ENCODE data around the gene ELK1. TPM values are rescaled to one million over a fixed set of nuclear protein-coding genes. Genes with fewer than 3 reads are reported as not detected.

The ELK1 gene
- total RNA-seq, 2 donors from 2014 or later, result 30.8 to 37.0 TPM

GRCh38 chrX:47618923-47619485 is 31.4 kb downstream of the ELK1 start:
- 43% methylated on average over 32 of the region's 32 CpGs; no CpG with 5 or more reads in 1 of the 2 experiments for WGBS, 2 experiments (ENCODE audit: insufficient coverage in 1 of 2, insufficient read length in 1 of 2)
- Histone ChIP-seq H3K9ac (ENCODE audit: extremely low read depth, low read length, poor library complexity, severe bottlenecking) (no peak overlapping the region), H3K4me1 (ENCODE audit: control insufficient read depth, insufficient read depth, low read length) (no peaks in the 10 kb centered on the region), H3K36me3 (ENCODE audit: control insufficient read depth, insufficient read depth, low read length) (no peaks in the 10 kb centered on the region), H3K4me3 (ENCODE audit: low read length) (peak overlapping the region; percentile 53), H3K27ac (ENCODE audit: low read depth, low read length) (no peak overlapping the region), H3K9me3 (ENCODE audit: control insufficient read depth, low read length) (no peaks in the 10 kb centered on the region), H3K27me3 (ENCODE audit: control insufficient read depth, insufficient read depth, low read length, poor library complexity, severe bottlenecking) (no peaks in the 10 kb centered on the region)
- no peaks in the 10 kb centered on the region for H3K36me3 Mint-ChIP-seq (ENCODE audit: low read depth)
- H3K9me3 Mint-ChIP-seq, result peaks cover 67% of the 10 kb centered on the region
- H3K27ac Mint-ChIP-seq, result no peak overlapping the region
- TF ChIP-seq CTCF (conservative IDR thresholded peaks at IDR 0.05), result no peak
- H3K27me3 Mint-ChIP-seq (ENCODE audit: insufficient read depth), result peaks cover 34% of the 10 kb centered on the region
- H3K4me3 Mint-ChIP-seq, result peak overlapping the region; percentile 34
- DNase-seq, result no peak
- no peaks in the 10 kb centered on the region for H3K4me1 Mint-ChIP-seq

GRCh38 chrX:47614618-47615017 is 35.7 kb downstream of the ELK1 start:
- H3K4me3 Mint-ChIP-seq, result no peak overlapping the region
- no peak for DNase-seq
- no peak overlapping the region for H3K4me3 ChIP-seq (ENCODE audit: low read length)
- peaks cover 64% of the 10 kb centered on the region for H3K9me3 Mint-ChIP-seq
- H3K36me3 Mint-ChIP-seq (ENCODE audit: low read depth), result peaks cover 1% of the 10 kb centered on the region
- no peak for TF ChIP-seq CTCF (conservative IDR thresholded peaks at IDR 0.05)
- H3K36me3 ChIP-seq (ENCODE audit: control insufficient read depth, insufficient read depth, low read length), result no peaks in the 10 kb centered on the region
- H3K4me1 ChIP-seq (ENCODE audit: control insufficient read depth, insufficient read depth, low read length), result no peaks in the 10 kb centered on the region
- peaks cover 14% of the 10 kb centered on the region for H3K27me3 Mint-ChIP-seq (ENCODE audit: insufficient read depth)
- no peak overlapping the region for H3K27ac ChIP-seq (ENCODE audit: low read depth, low read length)
- H3K9me3 ChIP-seq (ENCODE audit: control insufficient read depth, low read length), result no peaks in the 10 kb centered on the region
- no peak overlapping the region for H3K9ac ChIP-seq (ENCODE audit: extremely low read depth, low read length, poor library complexity, severe bottlenecking)
- no peaks in the 10 kb centered on the region for H3K4me1 Mint-ChIP-seq
- WGBS, 2 experiments (ENCODE audit: insufficient coverage in 1 of 2, insufficient read length in 1 of 2), result 71 to 80% methylated on average over 1 to 5 of the region's 5 CpGs
- H3K27ac Mint-ChIP-seq, result no peak overlapping the region
- H3K27me3 ChIP-seq (ENCODE audit: control insufficient read depth, insufficient read depth, low read length, poor library complexity, severe bottlenecking), result no peaks in the 10 kb centered on the region

- no peak for DNase-seq
- Mint-ChIP-seq H3K4me3 (no peak overlapping the region), H3K9me3 (peaks cover 63% of the 10 kb centered on the region), H3K27me3 (ENCODE audit: insufficient read depth) (peaks cover 4% of the 10 kb centered on the region), H3K4me1 (peaks cover 2% of the 10 kb centered on the region), H3K36me3 (ENCODE audit: low read depth) (peaks cover 1% of the 10 kb centered on the region), H3K27ac (no peak overlapping the region)
- Histone ChIP-seq H3K9me3 (ENCODE audit: control insufficient read depth, low read length) (no peaks in the 10 kb centered on the region), H3K27ac (ENCODE audit: low read depth, low read length) (no peak overlapping the region), H3K36me3 (ENCODE audit: control insufficient read depth, insufficient read depth, low read length) (no peaks in the 10 kb centered on the region), H3K27me3 (ENCODE audit: control insufficient read depth, insufficient read depth, low read length, poor library complexity, severe bottlenecking) (no peaks in the 10 kb centered on the region), H3K9ac (ENCODE audit: extremely low read depth, low read length, poor library complexity, severe bottlenecking) (no peak overlapping the region), H3K4me3 (ENCODE audit: low read length) (no peak overlapping the region), H3K4me1 (ENCODE audit: control insufficient read depth, insufficient read depth, low read length) (no peaks in the 10 kb centered on the region)
- WGBS, 2 experiments (ENCODE audit: insufficient coverage in 1 of 2, insufficient read length in 1 of 2), result 93 to 100% methylated on average over 2 to 5 of the region's 8 CpGs
- no peak for TF ChIP-seq CTCF (conservative IDR thresholded peaks at IDR 0.05)
Measured at GRCh38 chrX:47613082-47613481, 37.3 kb downstream of the ELK1 start.

All from endodermal cell (in vitro differentiated cells).